Liver (tissue), 3 donors: Measurements from ENCODE around the gene INTS15.

Source experiments
- EGR1 ChIP-seq, 2 donors: IDR thresholded peaks; 2 replicates each; pipeline ENCODE4 v1.6.1; 2016 to 2018; ENCODE audit warnings: antibody characterized with exemption in 2 of 2, low read depth in 2 of 2
- FOXA1 ChIP-seq: IDR thresholded peaks from 2 replicates; pipeline ENCODE4 v1.6.1; 2016; ENCODE audit warnings: antibody characterized with exemption
- GABPA ChIP-seq, 2 donors: IDR thresholded peaks in 1 of 2; conservative IDR thresholded peaks in 1 of 2; 2 replicates each; pipeline ENCODE4 v1.6.1; 2016; ENCODE audit warnings: antibody characterized with exemption in 2 of 2, mild to moderate bottlenecking in 1 of 2, moderate library complexity in 1 of 2
- HNF4G ChIP-seq: IDR thresholded peaks from 2 replicates; pipeline ENCODE4 v1.6.1; 2016; ENCODE audit warnings: antibody characterized with exemption
- JUND ChIP-seq, 2 donors: IDR thresholded peaks; 2 replicates each; pipeline ENCODE4 v1.6.1; 2016; ENCODE audit warnings: antibody characterized with exemption in 2 of 2
- RAD21 ChIP-seq, 2 donors: IDR thresholded peaks; 2 replicates each; pipeline ENCODE4 v1.6.1; 2016; ENCODE audit warnings: antibody characterized with exemption in 2 of 2, mild to moderate bottlenecking in 2 of 2
- REST ChIP-seq: IDR thresholded peaks from 2 replicates; pipeline ENCODE4 v1.6.1; 2016; ENCODE audit warnings: antibody characterized with exemption, mild to moderate bottlenecking
- TAF1 ChIP-seq: conservative IDR thresholded peaks from 2 replicates; pipeline ENCODE4 v1.6.1; 2016; ENCODE audit warnings: antibody characterized with exemption, mild to moderate bottlenecking
- YY1 ChIP-seq: IDR thresholded peaks from 2 replicates; pipeline ENCODE4 v1.6.1; 2016; ENCODE audit warnings: antibody characterized with exemption, mild to moderate bottlenecking
- TF ChIP-seq, protein P1 (sequence below): fragments of 150-350 bp; IDR thresholded peaks from 2 replicates; pipeline ENCODE4 v1.5.1; 2017; ENCODE audit warnings: improper control_type of control experiment, low read depth, low read length; ENCODE audit not compliant: missing input control
- TF ChIP-seq, protein P2 (sequence below): IDR thresholded peaks from 2 replicates; pipeline ENCODE4 v1.6.1; 2016; ENCODE audit warnings: antibody characterized with exemption
- TF ChIP-seq, protein P3 (sequence below): IDR thresholded peaks from 2 replicates; pipeline ENCODE4 v1.6.1; 2016; ENCODE audit warnings: antibody characterized with exemption
- donor health status: healthy.
- donor health status: healthy.

GRCh38 chr7:6622134-6622710 is 32.4 kb downstream of the INTS15 start:
- TF ChIP-seq, protein P1, sequence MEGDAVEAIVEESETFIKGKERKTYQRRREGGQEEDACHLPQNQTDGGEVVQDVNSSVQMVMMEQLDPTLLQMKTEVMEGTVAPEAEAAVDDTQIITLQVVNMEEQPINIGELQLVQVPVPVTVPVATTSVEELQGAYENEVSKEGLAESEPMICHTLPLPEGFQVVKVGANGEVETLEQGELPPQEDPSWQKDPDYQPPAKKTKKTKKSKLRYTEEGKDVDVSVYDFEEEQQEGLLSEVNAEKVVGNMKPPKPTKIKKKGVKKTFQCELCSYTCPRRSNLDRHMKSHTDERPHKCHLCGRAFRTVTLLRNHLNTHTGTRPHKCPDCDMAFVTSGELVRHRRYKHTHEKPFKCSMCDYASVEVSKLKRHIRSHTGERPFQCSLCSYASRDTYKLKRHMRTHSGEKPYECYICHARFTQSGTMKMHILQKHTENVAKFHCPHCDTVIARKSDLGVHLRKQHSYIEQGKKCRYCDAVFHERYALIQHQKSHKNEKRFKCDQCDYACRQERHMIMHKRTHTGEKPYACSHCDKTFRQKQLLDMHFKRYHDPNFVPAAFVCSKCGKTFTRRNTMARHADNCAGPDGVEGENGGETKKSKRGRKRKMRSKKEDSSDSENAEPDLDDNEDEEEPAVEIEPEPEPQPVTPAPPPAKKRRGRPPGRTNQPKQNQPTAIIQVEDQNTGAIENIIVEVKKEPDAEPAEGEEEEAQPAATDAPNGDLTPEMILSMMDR = no peak
- no peak for TF ChIP-seq YY1
- TF ChIP-seq JUND (IDR thresholded peaks at IDR 0.05) = no peak
- no peak for TF ChIP-seq RAD21 (IDR thresholded peaks at IDR 0.05)
- TF ChIP-seq, protein P2, sequence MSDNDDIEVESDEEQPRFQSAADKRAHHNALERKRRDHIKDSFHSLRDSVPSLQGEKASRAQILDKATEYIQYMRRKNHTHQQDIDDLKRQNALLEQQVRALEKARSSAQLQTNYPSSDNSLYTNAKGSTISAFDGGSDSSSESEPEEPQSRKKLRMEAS = no peak
- no peak for TF ChIP-seq REST
- TF ChIP-seq FOXA1 = no peak
- TF ChIP-seq, protein P3, sequence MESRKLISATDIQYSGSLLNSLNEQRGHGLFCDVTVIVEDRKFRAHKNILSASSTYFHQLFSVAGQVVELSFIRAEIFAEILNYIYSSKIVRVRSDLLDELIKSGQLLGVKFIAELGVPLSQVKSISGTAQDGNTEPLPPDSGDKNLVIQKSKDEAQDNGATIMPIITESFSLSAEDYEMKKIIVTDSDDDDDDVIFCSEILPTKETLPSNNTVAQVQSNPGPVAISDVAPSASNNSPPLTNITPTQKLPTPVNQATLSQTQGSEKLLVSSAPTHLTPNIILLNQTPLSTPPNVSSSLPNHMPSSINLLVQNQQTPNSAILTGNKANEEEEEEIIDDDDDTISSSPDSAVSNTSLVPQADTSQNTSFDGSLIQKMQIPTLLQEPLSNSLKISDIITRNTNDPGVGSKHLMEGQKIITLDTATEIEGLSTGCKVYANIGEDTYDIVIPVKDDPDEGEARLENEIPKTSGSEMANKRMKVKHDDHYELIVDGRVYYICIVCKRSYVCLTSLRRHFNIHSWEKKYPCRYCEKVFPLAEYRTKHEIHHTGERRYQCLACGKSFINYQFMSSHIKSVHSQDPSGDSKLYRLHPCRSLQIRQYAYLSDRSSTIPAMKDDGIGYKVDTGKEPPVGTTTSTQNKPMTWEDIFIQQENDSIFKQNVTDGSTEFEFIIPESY = no peak
- TF ChIP-seq TAF1 = no peak
- TF ChIP-seq EGR1 (IDR thresholded peaks at IDR 0.05; ENCODE audit: low read depth in 2 of 2) = no peak
- no peak for TF ChIP-seq GABPA (IDR thresholded peaks at IDR 0.05 in 1 of 2, conservative IDR thresholded peaks at IDR 0.05 in 1 of 2)
- no peak for TF ChIP-seq HNF4G
